CD14-positive monocyte (primary cell): ENCODE results near the gene SPAAR. TPM values are rescaled to one million over a fixed set of nuclear protein-coding genes. Genes with fewer than 3 reads are reported as not detected.
"Not testable (repeated sequence)": the region's sequence is repeated elsewhere in the genome, so short reads cannot be mapped to it uniquely, and the experiment has no call there.

Source experiments
- DNase-seq, 3 donors: peaks; one replicate each; pipeline ENCODE4 v3.0.0-alpha.2; 2011 to 2022
- H2AFZ ChIP-seq: 2 replicates; pipeline ENCODE4 v1.6.0; 2012; ENCODE audit warnings: mild to moderate bottlenecking, low read depth, low read length, inconsistent platforms; ENCODE audit not compliant: insufficient read depth, poor library complexity, severe bottlenecking
- H3K27ac ChIP-seq, 2 donors: 1 replicate in 1 of 2; 2 replicates in 1 of 2; pipeline ENCODE4 v1.5.1; 2012 to 2013; ENCODE audit warnings: low read length in 2 of 2, control low read depth in 1 of 2, inconsistent platforms in 1 of 2, low read depth in 1 of 2, mild to moderate bottlenecking in 1 of 2
- H3K27me3 ChIP-seq, 2 donors: one replicate each; pipeline versions ENCODE4 v1.6.0 to v1.6.1; 2011 to 2013; ENCODE audit warnings: low read length in 2 of 2; ENCODE audit not compliant: control insufficient read depth in 2 of 2, insufficient read depth in 2 of 2
- H3K36me3 ChIP-seq, 2 donors: replicated peaks in 1 of 2; 1 replicate in 1 of 2; 2 replicates in 1 of 2; pipeline versions ENCODE4 v1.5.1 to v1.6.1; 2012 to 2013; ENCODE audit warnings: low read length in 2 of 2, control low read depth in 1 of 2, inconsistent platforms in 1 of 2, mild to moderate bottlenecking in 1 of 2; ENCODE audit not compliant: insufficient read depth in 2 of 2, control insufficient read depth in 1 of 2
- H3K4me1 ChIP-seq, 2 donors: 1 replicate in 1 of 2; 2 replicates in 1 of 2; pipeline versions ENCODE4 v1.5.1 to v1.6.1; 2012 to 2013; ENCODE audit warnings: low read length in 2 of 2, control low read depth in 1 of 2, inconsistent platforms in 1 of 2, mild to moderate bottlenecking in 1 of 2, moderate library complexity in 1 of 2; ENCODE audit not compliant: insufficient read depth in 2 of 2, control insufficient read depth in 1 of 2
- H3K4me2 ChIP-seq: replicated peaks from 2 replicates; pipeline ENCODE3; 2012; ENCODE audit warnings: low read length, moderate library complexity, mild to moderate bottlenecking; ENCODE audit not compliant: poor library complexity, severe bottlenecking; ENCODE audit errors: extremely low read depth
- H3K4me3 ChIP-seq, 3 experiments: fragments of 200-600 bp in 1 of 3; sonication (generic) in 1 of 3; replicated peaks in 1 of 3; 1 replicate in 2 of 3; 2 replicates in 1 of 3; pipeline ENCODE4 v1.5.1; 2011 to 2013; ENCODE audit warnings: low read length in 3 of 3, mild to moderate bottlenecking in 3 of 3, control low read depth in 2 of 3, low read depth in 2 of 3, inconsistent platforms in 1 of 3, moderate library complexity in 1 of 3
- H3K79me2 ChIP-seq: 2 replicates; pipeline ENCODE4 v1.6.0; 2012; ENCODE audit warnings: mild to moderate bottlenecking, control low read depth, inconsistent platforms, low read length, moderate library complexity; ENCODE audit not compliant: insufficient read depth
- H3K9ac ChIP-seq: 2 replicates; pipeline ENCODE4 v1.6.0; 2017; ENCODE audit warnings: low read length, mild to moderate bottlenecking; ENCODE audit not compliant: insufficient read depth, poor library complexity, severe bottlenecking
- H3K9me3 ChIP-seq, 2 donors: replicated peaks in 1 of 2; 1 replicate in 1 of 2; 2 replicates in 1 of 2; pipeline versions ENCODE4 v1.5.1 to v1.6.1; 2012 to 2013; ENCODE audit warnings: low read length in 2 of 2, control low read depth in 1 of 2; ENCODE audit not compliant: control insufficient read depth in 1 of 2, insufficient read depth in 1 of 2
- H4K20me1 ChIP-seq: 2 replicates; pipeline ENCODE4 v1.6.0; 2012; ENCODE audit warnings: mild to moderate bottlenecking, low read length, control low read depth, moderate library complexity; ENCODE audit not compliant: insufficient read depth
- H3K27ac Mint-ChIP-seq, 7 donors: one replicate each; pipeline ENCODE4 v1.8.0; 2020; ENCODE audit warnings: mild to moderate bottlenecking in 7 of 7, mixed read lengths in 7 of 7, moderate library complexity in 6 of 7, inconsistent platforms in 2 of 7
- H3K27me3 Mint-ChIP-seq, 3 donors: one replicate each; pipeline ENCODE4 v1.8.0; 2021 to 2022; ENCODE audit warnings: low read depth in 3 of 3, mild to moderate bottlenecking in 3 of 3, mixed read lengths in 3 of 3, moderate library complexity in 3 of 3, inconsistent platforms in 1 of 3
- H3K36me3 Mint-ChIP-seq, 2 donors: one replicate each; pipeline ENCODE4 v1.8.0; 2020; ENCODE audit warnings: mixed read lengths in 2 of 2, inconsistent platforms in 1 of 2, mild to moderate bottlenecking in 1 of 2
- H3K4me1 Mint-ChIP-seq: one replicate; pipeline ENCODE4 v1.8.0; 2020; ENCODE audit warnings: mild to moderate bottlenecking, mixed read lengths
- H3K4me3 Mint-ChIP-seq, 2 donors: one replicate each; pipeline ENCODE4 v1.8.0; 2020; ENCODE audit warnings: mild to moderate bottlenecking in 2 of 2, mixed read lengths in 2 of 2, moderate library complexity in 1 of 2
- H3K9me3 Mint-ChIP-seq, 7 donors: one replicate each; pipeline ENCODE4 v1.8.0; 2020 to 2022; ENCODE audit warnings: mixed read lengths in 7 of 7, mild to moderate bottlenecking in 6 of 7, moderate library complexity in 6 of 7, inconsistent platforms in 2 of 7
- WGBS: methylation state at CpG from one replicate; pipeline ENCODE4 v1.1.5; 2013; ENCODE audit warnings: missing lambda C conversion rate; ENCODE audit not compliant: insufficient coverage; 5-methylcytosine and 5-hydroxymethylcytosine counted together
- intact Hi-C, 2 donors: fragments of 100-400 bp; cut with micrococcal nuclease; formaldehyde crosslinking; loops; one replicate each; pipeline versions ENCODE4 v1.15.0 to v1.15.1; 2023
- polyA plus RNA-seq, 3 donors: library from polyadenylated mRNA; depleted of rRNA in 1 of 3; unstranded in 2 of 3; stranded (reverse) in 1 of 3; fragments of 300-500 nt in 2 of 3; fragments of >200 nt in 1 of 3; fragmentation: Illumina TruSeq in 2 of 3; gene quantifications; 1 replicate in 2 of 3; 2 replicates in 1 of 3; pipeline ENCODE4 v1.2.3, GENCODE V29; 2012 to 2021
- TF ChIP-seq, protein P1 (sequence below): fragments of 200-600 bp; IDR thresholded peaks from one replicate; pipeline ENCODE4 v1.8.0; 2022; ENCODE audit warnings: antibody characterized with exemption, mild to moderate bottlenecking

Gene SPAAR
- polyA plus RNA-seq, 3 donors, result not detected

GRCh38 chr9:35912791-35913400 is 3.6 kb downstream of the SPAAR start:
- Mint-ChIP-seq H3K4me1 (peaks cover 21% of the 10 kb centered on the region), H3K27me3 (peaks cover 0 to 2% (median 0%) of the 10 kb centered on the region in 3 donors)
- 100% methylated on average over 7 of the region's 10 CpGs for WGBS

DNA sequence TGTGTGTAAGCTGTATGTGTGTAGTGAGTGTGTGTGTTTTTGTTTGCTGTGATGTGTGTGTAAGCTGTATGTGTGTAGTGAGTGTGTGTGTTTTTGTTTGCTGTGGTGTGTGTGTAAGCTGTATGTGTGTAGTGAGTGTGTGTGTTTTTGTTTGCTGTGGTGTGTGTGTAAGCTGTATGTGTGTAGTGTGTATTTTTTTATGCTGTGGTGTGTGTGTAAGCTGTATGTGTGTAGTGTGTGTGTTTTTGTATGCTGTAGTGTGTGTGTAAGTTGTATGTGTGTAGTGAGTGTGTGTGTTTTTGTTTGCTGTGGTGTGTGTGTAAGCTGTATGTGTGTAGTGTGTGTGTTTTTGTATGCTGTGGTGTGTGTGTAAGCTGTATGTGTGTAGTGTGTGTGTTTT is 4.1 kb downstream of the SPAAR start:
- not testable (repeated sequence) for H3K4me2 ChIP-seq, H3K9ac ChIP-seq

More at GRCh38 chr9:35912791-35913400, 3.6 kb downstream of the SPAAR start:
- Histone ChIP-seq H3K4me3 (no peak overlapping the region), H3K27ac (no peak overlapping the region), H3K9me3 (no peaks in the 10 kb centered on the region), H3K79me2 (no peaks in the 10 kb centered on the region), H2AFZ (no peak overlapping the region), H3K4me2 (no peak overlapping the region), H3K36me3 (no peaks in the 10 kb centered on the region), H3K4me1 (peaks cover 19 to 20% of the 10 kb centered on the region in 2 donors), H3K9ac (no peak overlapping the region), H4K20me1 (no peaks in the 10 kb centered on the region), H3K27me3 (no peaks in the 10 kb centered on the region)
- no peaks in the 10 kb centered on the region for H3K36me3 Mint-ChIP-seq
- no peak overlapping the region for H3K27ac Mint-ChIP-seq
- H3K4me3 Mint-ChIP-seq, result no peak overlapping the region
- TF ChIP-seq, protein P1, sequence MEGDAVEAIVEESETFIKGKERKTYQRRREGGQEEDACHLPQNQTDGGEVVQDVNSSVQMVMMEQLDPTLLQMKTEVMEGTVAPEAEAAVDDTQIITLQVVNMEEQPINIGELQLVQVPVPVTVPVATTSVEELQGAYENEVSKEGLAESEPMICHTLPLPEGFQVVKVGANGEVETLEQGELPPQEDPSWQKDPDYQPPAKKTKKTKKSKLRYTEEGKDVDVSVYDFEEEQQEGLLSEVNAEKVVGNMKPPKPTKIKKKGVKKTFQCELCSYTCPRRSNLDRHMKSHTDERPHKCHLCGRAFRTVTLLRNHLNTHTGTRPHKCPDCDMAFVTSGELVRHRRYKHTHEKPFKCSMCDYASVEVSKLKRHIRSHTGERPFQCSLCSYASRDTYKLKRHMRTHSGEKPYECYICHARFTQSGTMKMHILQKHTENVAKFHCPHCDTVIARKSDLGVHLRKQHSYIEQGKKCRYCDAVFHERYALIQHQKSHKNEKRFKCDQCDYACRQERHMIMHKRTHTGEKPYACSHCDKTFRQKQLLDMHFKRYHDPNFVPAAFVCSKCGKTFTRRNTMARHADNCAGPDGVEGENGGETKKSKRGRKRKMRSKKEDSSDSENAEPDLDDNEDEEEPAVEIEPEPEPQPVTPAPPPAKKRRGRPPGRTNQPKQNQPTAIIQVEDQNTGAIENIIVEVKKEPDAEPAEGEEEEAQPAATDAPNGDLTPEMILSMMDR, result no peak
- DNase-seq, result no peak
- intact Hi-C loops, result loop anchor here in 1 of 2 donors (10.0 kb wide), 1 partner anchor 58 kb away; no protein-coding TSS in a partner anchor
- no peaks in the 10 kb centered on the region for H3K9me3 Mint-ChIP-seq

More for the DNA sequence above, 4.1 kb downstream of the SPAAR start:
- not testable (repeated sequence) for H3K36me3 ChIP-seq, H4K20me1 ChIP-seq, DNase-seq, H3K4me3 Mint-ChIP-seq, H2AFZ ChIP-seq, H3K27me3 ChIP-seq, H3K79me2 ChIP-seq, H3K27ac Mint-ChIP-seq, H3K27me3 Mint-ChIP-seq, H3K27ac ChIP-seq, H3K9me3 ChIP-seq, H3K4me3 ChIP-seq, H3K36me3 Mint-ChIP-seq, H3K9me3 Mint-ChIP-seq
- H3K4me1 ChIP-seq, result peaks cover 14 to 15% of the 10 kb centered on the region in 2 donors
- intact Hi-C loops, result loop anchor here in 1 of 2 donors (10.0 kb wide), 1 partner anchor 59 kb away; no protein-coding TSS in a partner anchor
- H3K4me1 Mint-ChIP-seq, result peaks cover 16% of the 10 kb centered on the region
